Mucosa of rectum (tissue), 2 donors: ENCODE results near the gene VASP.

Experiments
- H3K27ac ChIP-seq, 2 donors: one replicate each; pipeline ENCODE4 v1.7.0; 2013; ENCODE audit warnings: inconsistent platforms in 2 of 2, low read depth in 2 of 2, low read length in 2 of 2
- H3K27me3 ChIP-seq, 2 donors: one replicate each; pipeline ENCODE4 v1.7.0; 2013; ENCODE audit warnings: low read length in 2 of 2; ENCODE audit not compliant: control insufficient read depth in 2 of 2, insufficient read depth in 2 of 2
- H3K36me3 ChIP-seq, 2 donors: one replicate each; pipeline ENCODE4 v1.7.0; 2013; ENCODE audit warnings: low read length in 2 of 2; ENCODE audit not compliant: control insufficient read depth in 2 of 2, insufficient read depth in 2 of 2
- H3K4me1 ChIP-seq, 2 donors: one replicate each; pipeline ENCODE4 v1.7.0; 2013; ENCODE audit warnings: low read length in 2 of 2, mild to moderate bottlenecking in 1 of 2; ENCODE audit not compliant: control insufficient read depth in 2 of 2, insufficient read depth in 2 of 2
- H3K4me3 ChIP-seq, 2 donors: one replicate each; pipeline ENCODE4 v1.7.0; 2013; ENCODE audit warnings: low read length in 2 of 2
- H3K9ac ChIP-seq, 2 donors: one replicate each; pipeline ENCODE4 v1.7.0; 2013; ENCODE audit warnings: low read length in 2 of 2, low read depth in 1 of 2, mild to moderate bottlenecking in 1 of 2
- H3K9me3 ChIP-seq, 2 donors: one replicate each; pipeline ENCODE4 v1.7.0; 2013; ENCODE audit warnings: low read length in 2 of 2; ENCODE audit not compliant: control insufficient read depth in 2 of 2
- donor health status: healthy.
- donor health status: Normal muscosa, but diverticular disease.

VASP gene

DNA sequence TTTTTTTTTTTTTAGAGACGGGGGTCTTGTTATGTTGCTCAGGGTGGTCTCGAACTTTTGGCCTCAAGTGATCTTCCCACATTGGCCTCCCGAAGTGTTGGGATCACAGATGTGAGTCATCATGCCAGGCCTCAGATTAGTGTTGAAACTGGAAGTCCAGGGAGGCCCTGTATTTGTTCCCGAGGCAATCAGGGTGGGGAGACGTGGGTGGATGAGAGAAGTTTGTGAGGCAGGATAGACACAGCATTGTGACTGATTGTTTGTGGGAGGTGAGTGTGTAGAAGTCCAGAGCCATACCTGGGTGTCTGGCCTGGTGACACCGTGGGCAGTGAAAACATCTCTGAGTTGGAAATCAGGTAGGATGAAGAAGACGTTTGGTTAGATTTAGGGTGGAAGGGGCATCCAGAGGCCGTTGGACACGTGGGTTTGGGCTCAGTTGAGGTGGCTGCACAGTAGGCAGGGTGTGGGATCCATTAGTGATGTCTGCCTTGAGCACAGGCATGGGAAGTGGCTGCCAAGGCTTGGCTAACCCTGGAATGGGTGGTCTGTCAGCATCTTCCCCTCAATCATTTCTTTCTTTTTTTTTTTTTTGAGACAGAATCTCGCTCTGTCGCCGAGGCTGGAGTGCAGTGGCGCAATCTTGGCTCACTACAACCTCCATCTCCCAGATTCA lies 22.9 kb upstream of the VASP start:
- no peaks in the 10 kb centered on the region for H3K36me3 ChIP-seq
- H3K4me1 ChIP-seq: peaks cover 2 to 4% of the 10 kb centered on the region in 2 donors
- no peaks in the 10 kb centered on the region for H3K27me3 ChIP-seq
- no peak overlapping the region for H3K27ac ChIP-seq
- no peak overlapping the region for H3K9ac ChIP-seq
- no peak overlapping the region for H3K4me3 ChIP-seq
- H3K9me3 ChIP-seq: no peaks in the 10 kb centered on the region

DNA sequence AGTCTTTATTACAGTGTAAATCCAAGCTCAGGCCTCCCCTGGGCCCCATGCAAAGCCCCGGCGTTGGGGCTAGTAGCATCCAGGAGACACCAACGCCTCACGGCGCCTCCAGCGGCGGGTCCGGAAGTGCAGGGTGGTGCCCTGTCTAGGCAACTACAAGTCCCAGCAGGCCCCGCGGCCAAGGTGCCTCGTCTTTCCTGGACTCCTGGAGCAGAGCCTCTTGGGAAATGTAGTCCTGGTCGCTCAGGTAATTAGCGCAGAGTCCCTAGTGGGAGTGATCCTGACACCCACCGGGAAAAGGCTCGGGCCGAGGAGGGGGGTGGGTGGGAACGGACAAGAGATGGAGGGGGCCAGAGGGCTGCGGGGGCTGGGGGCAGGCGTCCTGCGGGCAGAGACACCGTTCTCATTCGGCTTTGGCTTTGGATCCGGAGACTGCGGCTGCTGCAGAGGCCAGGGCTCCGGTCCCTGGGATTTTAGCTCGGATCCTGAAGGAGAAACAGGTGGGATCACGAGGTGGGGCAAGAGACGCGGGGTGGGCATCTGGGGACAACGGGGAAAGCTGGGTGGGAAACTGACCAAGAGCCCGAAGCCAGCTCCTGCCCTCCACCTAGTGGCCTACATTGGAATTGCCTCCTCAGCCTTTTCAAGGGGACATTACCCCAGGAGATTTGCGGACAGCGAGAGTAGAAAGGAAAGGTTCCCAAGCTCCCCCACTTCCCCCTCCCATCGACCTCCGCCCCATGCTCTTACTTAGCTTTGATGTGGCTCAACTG lies 21.8 kb upstream of the VASP start:
- no peak overlapping the region for H3K9ac ChIP-seq
- H3K9me3 ChIP-seq: no peaks in the 10 kb centered on the region
- H3K27me3 ChIP-seq: no peaks in the 10 kb centered on the region
- peak overlapping the region; percentile 76 to 83 for H3K4me3 ChIP-seq
- H3K4me1 ChIP-seq: peaks cover 2 to 4% of the 10 kb centered on the region in 2 donors
- peak overlapping the region; percentile 29 to 43 for H3K27ac ChIP-seq
- H3K36me3 ChIP-seq: no peaks in the 10 kb centered on the region

DNA sequence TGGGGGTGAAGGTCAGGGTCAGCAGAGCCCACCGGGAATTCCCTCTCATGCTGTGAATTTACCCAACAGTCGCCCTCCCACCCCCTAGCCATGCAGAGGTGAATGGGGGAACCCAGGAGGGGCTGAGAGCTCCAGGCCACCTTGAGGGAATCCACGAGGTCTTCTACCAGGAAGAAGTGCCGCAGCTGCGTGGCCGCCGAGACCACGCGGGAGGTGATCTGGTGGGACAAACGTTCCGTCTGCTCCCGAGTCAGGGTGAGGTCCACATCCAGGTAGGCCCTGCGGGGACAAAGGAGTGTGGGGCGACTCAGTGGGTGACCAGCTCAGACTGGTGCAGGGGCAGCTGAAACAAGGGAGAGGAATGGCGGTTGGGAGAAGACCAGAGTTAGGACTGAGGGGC lies 18.6 kb upstream of the VASP start:
- Histone ChIP-seq H3K4me3 (no peak overlapping the region), H3K9ac (no peak overlapping the region), H3K9me3 (no peaks in the 10 kb centered on the region), H3K36me3 (no peaks in the 10 kb centered on the region), H3K4me1 (peaks cover 7% of the 10 kb centered on the region in 2 donors), H3K27ac (no peak overlapping the region), H3K27me3 (no peaks in the 10 kb centered on the region)

DNA sequence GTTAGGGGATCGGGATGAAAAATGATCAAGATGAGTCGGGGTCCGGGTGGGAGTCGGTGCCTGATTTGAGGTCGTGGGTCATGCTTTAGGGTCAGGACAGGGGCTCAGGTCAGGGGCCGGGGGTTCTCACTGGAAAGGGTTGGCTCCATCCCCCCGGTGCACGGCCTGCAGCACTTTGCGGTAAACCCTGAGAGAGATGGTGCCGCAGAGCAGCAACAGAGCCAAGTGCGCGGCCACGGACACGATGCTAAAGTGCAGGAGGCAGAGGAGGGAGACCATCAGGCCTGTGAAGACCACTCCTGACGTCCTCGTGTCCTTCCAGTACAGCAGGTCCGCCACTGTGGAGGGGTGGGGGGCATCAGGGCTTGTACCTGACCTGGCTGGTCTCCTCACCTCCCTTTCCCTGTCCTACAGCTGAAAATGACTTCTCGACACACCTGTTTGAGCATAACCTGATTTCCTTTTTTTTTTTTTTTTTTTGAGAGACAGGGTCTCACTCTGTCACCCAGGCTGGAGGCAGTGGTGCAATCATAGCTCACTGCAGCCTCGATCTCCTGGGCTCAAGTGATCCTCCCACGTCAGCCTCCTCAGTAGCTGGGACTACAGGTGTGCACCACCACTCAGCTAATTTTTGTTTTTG lies 17.9 kb upstream of the VASP start:
- Histone ChIP-seq H3K9ac (no peak overlapping the region), H3K4me1 (peaks cover 7% of the 10 kb centered on the region in 2 donors), H3K4me3 (no peak overlapping the region), H3K27ac (no peak overlapping the region), H3K27me3 (no peaks in the 10 kb centered on the region), H3K9me3 (no peaks in the 10 kb centered on the region), H3K36me3 (no peaks in the 10 kb centered on the region)

DNA sequence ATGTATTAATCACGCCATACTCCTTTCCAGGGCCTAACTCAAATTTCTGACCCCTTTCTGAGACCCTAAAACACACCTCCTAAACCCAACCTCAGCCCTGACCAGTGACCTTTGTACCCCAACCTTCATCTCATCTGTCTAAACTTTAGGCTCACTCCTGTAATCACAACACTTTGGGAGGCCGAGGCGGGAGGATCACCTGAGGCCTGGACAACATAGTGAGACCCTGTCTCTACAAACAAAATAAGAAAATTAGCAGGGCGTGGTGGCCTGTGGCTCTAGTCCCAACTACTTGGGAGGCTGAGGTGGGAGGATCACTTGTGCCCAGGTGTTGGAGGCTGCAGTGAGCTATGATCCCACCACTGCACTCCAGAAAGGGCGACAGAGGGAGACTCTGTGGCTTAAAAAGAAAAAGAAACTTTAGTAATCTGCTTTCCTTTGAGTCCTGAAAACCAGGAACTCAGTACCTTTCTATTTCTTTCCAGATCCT lies 15.1 kb upstream of the VASP start:
- Histone ChIP-seq H3K4me3 (peak overlapping the region in 1 of 2 donors; percentile 71), H3K9ac (no peak overlapping the region), H3K36me3 (no peaks in the 10 kb centered on the region), H3K27me3 (peaks cover 7 to 8% of the 10 kb centered on the region in 2 donors), H3K4me1 (peaks cover 12 to 15% of the 10 kb centered on the region in 2 donors), H3K27ac (no peak overlapping the region), H3K9me3 (no peaks in the 10 kb centered on the region)

DNA sequence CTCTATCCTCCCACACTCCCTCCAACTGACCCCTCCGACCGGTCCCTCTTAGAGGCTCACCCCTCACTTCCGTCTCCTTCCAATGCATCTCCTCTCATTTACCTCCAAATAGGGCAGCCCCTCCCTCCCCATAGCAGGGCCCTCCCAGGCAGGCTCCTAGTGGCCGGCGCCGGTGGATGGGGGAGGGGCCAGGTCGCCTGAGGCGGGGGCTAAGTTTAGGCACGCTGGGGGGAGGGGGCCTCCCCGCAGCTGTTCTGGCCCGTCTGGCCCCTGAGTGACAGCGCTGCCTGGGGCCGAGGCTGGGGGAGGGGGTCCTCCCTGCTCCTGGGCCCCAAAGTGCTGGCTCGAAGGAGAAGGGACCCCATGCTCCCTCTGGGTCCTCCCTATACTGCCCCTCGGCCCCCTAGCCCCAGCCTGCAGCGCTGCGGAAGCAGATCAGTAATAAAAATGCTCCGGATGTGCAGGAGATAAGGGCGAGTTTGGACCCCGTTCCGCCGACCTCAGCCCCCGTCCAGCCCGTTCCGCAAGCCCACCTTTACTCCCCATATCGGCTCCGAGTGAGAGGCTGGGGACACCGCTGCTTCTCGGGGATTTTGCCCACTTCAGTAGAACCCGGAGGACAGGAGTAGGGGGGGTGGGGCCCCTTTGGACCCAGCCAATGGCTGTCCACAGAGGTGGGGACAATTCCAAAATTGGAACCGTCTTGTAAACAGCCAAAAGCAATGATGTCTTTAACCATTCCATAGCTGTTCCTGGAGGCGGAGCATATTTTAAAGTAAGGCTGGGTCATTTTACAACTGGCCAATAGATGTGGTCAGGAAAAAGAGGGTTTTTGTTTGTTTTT lies 14.4 kb upstream of the VASP start:
- peak overlapping the region; percentile 47 to 68 for H3K9ac ChIP-seq
- H3K27me3 ChIP-seq: peaks cover 7 to 8% of the 10 kb centered on the region in 2 donors
- H3K27ac ChIP-seq: peak overlapping the region; percentile 46 to 56
- no peaks in the 10 kb centered on the region for H3K36me3 ChIP-seq
- no peaks in the 10 kb centered on the region for H3K9me3 ChIP-seq
- H3K4me3 ChIP-seq: peak overlapping the region; percentile 66 to 71
- peaks cover 18 to 19% of the 10 kb centered on the region in 2 donors for H3K4me1 ChIP-seq

DNA sequence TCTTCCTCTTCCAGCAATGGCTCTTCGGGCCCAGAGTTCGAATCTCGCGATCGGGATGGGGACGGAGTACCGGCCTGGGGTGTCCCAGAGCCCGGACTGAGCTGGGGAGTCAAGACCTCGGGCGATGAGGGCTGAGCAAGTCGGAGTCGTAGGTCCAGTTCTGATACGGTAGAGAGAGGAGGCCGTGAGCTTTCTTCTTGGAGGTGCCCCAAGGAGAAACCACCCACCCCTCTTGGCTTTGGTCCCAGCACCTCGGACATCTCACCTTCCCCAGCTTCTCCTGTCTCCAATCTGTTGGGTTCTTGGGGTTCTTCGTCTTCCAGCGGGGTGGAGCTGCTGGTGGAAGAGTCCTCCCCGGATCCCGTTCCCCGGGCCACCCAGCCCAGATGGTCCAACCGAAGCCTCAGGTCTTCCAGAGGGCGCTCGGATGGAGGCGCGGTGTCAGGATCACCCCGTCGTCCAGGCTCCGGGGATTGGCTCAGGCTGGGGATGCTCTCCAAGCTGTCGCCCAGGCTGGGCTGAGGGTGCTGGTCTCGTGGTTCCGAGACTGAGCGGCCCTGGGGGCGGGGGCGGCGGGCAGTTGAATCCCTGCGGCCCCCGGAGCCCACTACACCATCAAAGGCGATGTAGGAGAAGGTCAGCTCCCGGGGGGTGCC lies 12.9 kb upstream of the VASP start:
- H3K4me3 ChIP-seq: no peak overlapping the region
- no peaks in the 10 kb centered on the region for H3K9me3 ChIP-seq
- H3K27ac ChIP-seq: no peak overlapping the region
- H3K4me1 ChIP-seq: peaks cover 32 to 33% of the 10 kb centered on the region in 2 donors
- H3K36me3 ChIP-seq: no peaks in the 10 kb centered on the region
- no peak overlapping the region for H3K9ac ChIP-seq
- H3K27me3 ChIP-seq: peaks cover 7 to 8% of the 10 kb centered on the region in 2 donors

DNA sequence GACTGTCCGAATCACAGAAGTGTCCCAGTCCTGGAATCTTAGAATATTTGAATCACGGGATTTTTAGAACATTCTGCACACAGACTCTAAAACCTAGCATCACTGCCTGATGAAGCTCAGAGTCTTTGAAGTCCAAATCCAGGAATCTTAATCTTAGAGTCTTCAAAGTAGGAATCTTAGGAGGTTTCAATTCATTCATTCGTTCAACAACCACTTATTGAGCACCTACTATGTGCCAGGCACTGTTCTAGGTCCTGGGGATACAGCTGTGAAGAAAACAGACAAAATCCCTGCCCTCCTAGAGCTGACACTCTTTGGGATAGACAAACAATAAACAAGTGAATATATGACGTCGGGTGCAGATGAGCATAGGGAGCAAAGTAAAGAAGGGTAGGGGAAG lies 12.1 kb upstream of the VASP start:
- no peak overlapping the region for H3K9ac ChIP-seq
- no peak overlapping the region for H3K27ac ChIP-seq
- no peaks in the 10 kb centered on the region for H3K9me3 ChIP-seq
- H3K4me3 ChIP-seq: no peak overlapping the region
- H3K4me1 ChIP-seq: peaks cover 32 to 33% of the 10 kb centered on the region in 2 donors
- H3K27me3 ChIP-seq: peaks cover 7 to 8% of the 10 kb centered on the region in 2 donors
- H3K36me3 ChIP-seq: no peaks in the 10 kb centered on the region

DNA sequence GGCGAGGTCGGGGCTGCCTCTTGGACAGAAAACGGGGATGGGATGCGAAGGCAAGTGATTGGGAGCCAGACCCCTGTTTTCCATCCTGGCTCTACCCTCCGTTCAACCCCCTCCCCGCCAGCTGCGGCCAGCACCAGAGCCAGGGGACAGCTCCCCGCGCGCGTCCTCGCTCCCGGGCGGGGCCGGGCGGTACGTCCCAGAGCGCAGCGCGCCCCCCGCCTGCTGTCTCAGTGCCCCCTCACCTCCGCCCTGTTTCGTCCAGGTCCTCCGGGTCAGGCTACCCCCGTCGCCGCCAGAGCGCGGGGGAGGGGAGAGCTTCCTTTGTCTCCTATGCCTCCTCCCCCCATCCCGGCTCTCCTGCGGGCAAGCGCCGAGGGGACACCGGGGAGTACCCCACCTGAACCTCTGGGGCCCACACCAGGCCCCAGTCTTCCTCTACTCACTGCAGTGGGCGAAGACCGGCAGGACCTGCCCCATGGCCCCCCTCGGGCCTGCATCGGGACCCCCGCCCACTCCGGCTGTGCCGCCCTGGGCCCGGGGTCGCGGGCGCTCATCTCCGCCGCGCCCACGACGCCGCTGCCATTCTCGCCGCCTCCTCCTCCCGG lies 10.8 kb upstream of the VASP start:
- Histone ChIP-seq H3K4me1 (peaks cover 32 to 33% of the 10 kb centered on the region in 2 donors), H3K27ac (peak overlapping the region in 1 of 2 donors; percentile 16), H3K36me3 (no peaks in the 10 kb centered on the region), H3K27me3 (peaks cover 7 to 8% of the 10 kb centered on the region in 2 donors), H3K9ac (peak overlapping the region in 1 of 2 donors; percentile 71), H3K9me3 (no peaks in the 10 kb centered on the region), H3K4me3 (peak overlapping the region; percentile 67 to 70)
